Measurements from ENCODE around the gene FKBP5. TPM values are rescaled to one million over a fixed set of nuclear protein-coding genes. Genes with fewer than 3 reads are reported as not detected.

Gene FKBP5
- total and polyA plus RNA-seq, 10 of the 15 experiments (the other 5 are each of a cell fraction or from before 2014, with no cell fraction given): 29.0 to 123 (median 62.3) TPM

DNA sequence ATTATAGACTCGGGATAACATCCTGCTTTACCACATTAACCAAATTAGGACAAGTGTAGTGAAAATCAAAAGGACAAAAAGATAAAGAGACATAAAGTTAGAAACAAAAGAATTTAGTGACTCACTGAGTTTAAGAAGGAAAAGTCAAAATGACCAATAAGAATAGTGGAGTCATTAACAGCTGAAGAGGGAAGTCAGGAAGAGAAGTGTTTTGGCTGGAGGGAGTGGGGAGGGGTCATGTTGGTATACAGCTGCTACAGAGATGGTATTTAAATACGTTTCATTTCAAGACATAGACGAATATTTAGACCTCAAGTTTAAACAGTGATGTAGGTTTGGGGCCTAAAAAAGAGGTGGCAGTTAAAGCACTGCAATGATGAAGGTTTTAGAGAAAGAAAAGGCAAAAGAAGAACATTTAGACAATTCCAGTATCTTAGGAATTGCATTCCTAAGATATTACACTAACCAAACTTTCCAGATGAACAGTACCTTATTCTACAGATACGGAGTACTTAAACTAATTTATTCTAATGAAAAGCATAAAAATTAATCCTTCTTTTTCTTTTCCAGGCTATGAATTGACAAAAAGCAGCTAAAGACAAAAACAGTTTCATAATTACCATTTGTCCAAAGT is 10.6 kb downstream of the FKBP5 start:
- intact Hi-C loops (cut with micrococcal nuclease; ENCODE audit: unreplicated experiment): no loop called here
- Histone ChIP-seq H3K4me3 (no peak overlapping the region), H3K9ac (ENCODE audit: control insufficient read depth, insufficient read depth, low read length) (no peak overlapping the region), H3K27ac (ENCODE audit: control insufficient read depth, insufficient read depth) (no peak overlapping the region), H3K9me3 (replicated peaks; ENCODE audit: control insufficient read depth, insufficient read depth, low read length) (no peaks in the 10 kb centered on the region), H3K4me2 (ENCODE audit: control insufficient read depth, insufficient read depth) (no peak overlapping the region), H3K4me1 (ENCODE audit: control insufficient read depth, insufficient read depth, low read length) (peaks cover 6% of the 10 kb centered on the region), H3K27me3 (replicated peaks in 1 of 2; ENCODE audit: control insufficient read depth in 2 of 2, insufficient read depth in 2 of 2, low read length in 1 of 2) (no peaks in the 10 kb centered on the region), H3K36me3 (ENCODE audit: control insufficient read depth in 2 of 2, insufficient read depth in 2 of 2, low read length in 1 of 2) (no peaks in the 10 kb centered on the region), H4K20me1 (ENCODE audit: control insufficient read depth, insufficient read depth) (no peaks in the 10 kb centered on the region), H2AFZ (ENCODE audit: control insufficient read depth, low read depth, low read length) (no peak overlapping the region), H3K79me2 (ENCODE audit: control insufficient read depth, insufficient read depth, low read length) (peaks cover 53% of the 10 kb centered on the region)
- no peak for TF ChIP-seq USF1 (IDR thresholded peaks at IDR 0.05; ENCODE audit: borderline replicate concordance, extremely low read length, insufficient read depth, low read depth, low read length)
- no peak for TF ChIP-seq SRF (IDR thresholded peaks at IDR 0.05; ENCODE audit: low read depth in 2 of 2, low read length in 2 of 2)
- no peak for TF ChIP-seq LARP7 (IDR thresholded peaks at IDR 0.05)
- no peak for TF ChIP-seq BCL11A (IDR thresholded peaks at IDR 0.05; ENCODE audit: low read depth, low read length)
- TF ChIP-seq PRDM15 (CRISPR knock-in tag; IDR thresholded peaks at IDR 0.05): no peak
- TF ChIP-seq IKZF1 (conservative IDR thresholded peaks at IDR 0.05): no peak
- TF ChIP-seq SUPT20H (IDR thresholded peaks at IDR 0.05; ENCODE audit: borderline replicate concordance, control insufficient read depth, low read depth, low read length): no peak
- TF ChIP-seq NR2C2 (IDR thresholded peaks at IDR 0.05; ENCODE audit: borderline replicate concordance, control insufficient read depth, insufficient read length, low read depth): no peak
- no peak for TF ChIP-seq RB1 (IDR thresholded peaks at IDR 0.05; ENCODE audit: borderline replicate concordance)
- TF ChIP-seq CREB1 (IDR thresholded peaks at IDR 0.05; ENCODE audit: low read depth): no peak
- no peak for TF ChIP-seq ZNF622 (IDR thresholded peaks at IDR 0.05)
- no peak for TF ChIP-seq ZZZ3 (IDR thresholded peaks at IDR 0.05; ENCODE audit: control insufficient read depth, insufficient read length, low read depth)
- RAD21 ChIA-PET (ENCODE audit: unreplicated experiment): interaction anchor here (1.0 to 2.0 kb wide), 4 partner anchors 9 to 55 kb away, joined by 3 to 6 read pairs (median 4); no protein-coding TSS in a partner anchor
- FAIRE-seq (no peak), DNase-seq (ENCODE audit: low read depth, low spot score) (no peak), ATAC-seq (no peak)
- WGBS (ENCODE audit: insufficient coverage, insufficient replicate concordance, low lambda C conversion rate, missing lambda C conversion rate): 81% methylated on average over 4 of the region's 4 CpGs
- POLR2A ChIA-PET: interaction anchor here (1.1 kb wide), 1 partner anchor 9 kb away, joined by 6 read pairs; no protein-coding TSS in a partner anchor
- CTCF ChIA-PET: interaction anchor here (0.6 to 2.2 kb wide), 6 partner anchors 9 to 58 kb away, joined by 3 to 9 read pairs (median 3); no protein-coding TSS in a partner anchor
- SMC1A ChIA-PET (ENCODE audit: uncharacterized antibody, unreplicated experiment): interaction anchor here (0.8 to 8.5 kb wide), 5 partner anchors 9 to 87 kb away, joined by 3 to 69 read pairs (median 5); no protein-coding TSS in a partner anchor
- BruUV-seq (replicated peaks): no TSS peak
- in situ Hi-C loops (cut with MboI): no loop called here

All from GM12878 (cell line).